Right hindlimb (tissue), 1 donor: ENCODE data around the gene MSL3B.
"Not testable (repeated sequence)": the region's sequence is repeated elsewhere in the genome, so short reads cannot be mapped to it uniquely, and the experiment has no call there.

Experiments
- DNase-seq: peaks from one replicate; pipeline ENCODE4 v3.0.0-alpha.2; 2018

MSL3B gene

GRCh38 chr2:233867993-233868532 lies at the start of gene MSL3B:
TSS of gene MSL3B (minus strand) at chr2:233868386.
- peak; percentile 40 for DNase-seq

GRCh38 chr2:233917116-233917515 lies 48.9 kb upstream of the MSL3B start, which contains the start of gene TRPM8:
TSS of gene TRPM8 (plus strand) at chr2:233917373. CDS start at chr2:233926538, 9,165 bp downstream.
- DNase-seq, result no peak

- no peak for DNase-seq
These were observed 46.9 kb upstream of the MSL3B start for GRCh38 chr2:233915128-233915527.

DNA sequence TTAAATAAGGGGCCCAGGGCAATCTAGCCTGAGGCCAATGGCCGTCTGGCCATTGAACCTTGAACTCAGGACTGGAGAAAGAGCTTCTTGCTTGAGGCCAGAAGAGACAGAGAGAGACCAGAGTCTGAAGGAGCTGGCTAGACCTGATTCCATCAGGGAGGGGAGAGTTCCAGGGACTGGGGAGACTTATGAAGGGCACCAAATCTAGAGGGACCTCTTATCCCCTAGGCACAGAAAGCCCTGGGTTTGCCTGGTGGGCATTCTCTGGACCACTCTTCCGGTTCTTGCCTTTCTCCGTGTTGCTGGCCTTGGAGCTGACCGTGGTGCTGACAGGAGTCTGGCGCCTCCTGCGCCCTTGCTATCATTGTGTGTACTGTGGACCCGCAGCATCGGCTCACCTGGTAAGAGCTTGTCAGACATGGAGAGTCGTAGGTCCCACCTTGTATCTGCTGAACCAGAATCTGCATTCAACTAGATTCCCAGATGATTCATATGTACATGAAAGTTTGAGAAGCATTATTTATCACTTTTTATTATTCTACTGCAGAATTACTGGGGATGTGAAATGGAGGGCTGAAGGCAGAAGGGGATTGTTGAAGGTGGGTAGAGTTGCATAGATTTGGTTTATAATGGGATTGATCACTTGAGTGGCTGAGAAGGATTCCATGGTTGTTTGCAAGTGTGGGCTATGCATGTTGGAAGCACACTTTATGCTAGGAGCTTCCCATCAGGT lies 44.7 kb upstream of the MSL3B start:
- peak; percentile 51 for DNase-seq

DNA sequence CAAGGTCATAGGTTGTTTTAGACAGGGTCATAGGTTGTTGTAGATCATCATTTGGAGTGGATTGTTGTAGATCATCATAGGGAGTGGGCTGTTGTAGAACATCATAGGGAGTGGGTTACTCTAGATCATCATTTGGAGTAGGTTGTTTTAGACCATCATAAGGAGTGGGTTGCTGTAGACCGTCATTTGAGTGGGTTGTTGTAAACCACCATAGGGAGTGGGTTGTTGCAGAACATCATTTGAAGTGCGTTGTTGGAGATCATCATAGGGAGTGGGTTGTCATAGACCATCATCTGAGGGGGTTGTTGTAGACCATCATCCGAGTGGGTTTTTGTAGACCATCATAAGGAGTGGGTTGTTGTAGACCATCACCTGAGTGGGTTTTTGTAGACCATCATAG lies 39.4 kb upstream of the MSL3B start:
- no peak for DNase-seq

- DNase-seq, result no peak
These were observed 37.8 kb upstream of the MSL3B start for GRCh38 chr2:233905945-233906344.

DNA sequence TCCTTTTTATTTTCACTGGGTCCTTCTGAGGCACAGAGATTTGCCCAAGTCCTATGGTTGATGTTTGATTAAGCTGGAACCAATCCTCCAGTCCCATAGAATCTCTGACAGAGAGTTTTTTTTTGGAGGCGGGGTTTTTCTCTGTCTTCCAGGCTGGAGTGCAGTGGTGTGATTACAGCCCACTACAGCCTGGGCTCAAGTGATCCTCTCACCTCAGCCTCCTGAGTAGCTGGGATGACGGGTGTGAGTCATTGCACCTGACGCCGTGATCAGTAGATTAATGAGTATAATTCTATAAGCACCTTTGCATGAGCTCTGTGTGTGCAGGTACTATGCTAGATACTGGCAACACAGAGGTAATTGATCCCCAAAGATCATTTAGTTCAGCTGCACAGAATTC lies 33.7 kb upstream of the MSL3B start:
- DNase-seq, result no peak

DNA sequence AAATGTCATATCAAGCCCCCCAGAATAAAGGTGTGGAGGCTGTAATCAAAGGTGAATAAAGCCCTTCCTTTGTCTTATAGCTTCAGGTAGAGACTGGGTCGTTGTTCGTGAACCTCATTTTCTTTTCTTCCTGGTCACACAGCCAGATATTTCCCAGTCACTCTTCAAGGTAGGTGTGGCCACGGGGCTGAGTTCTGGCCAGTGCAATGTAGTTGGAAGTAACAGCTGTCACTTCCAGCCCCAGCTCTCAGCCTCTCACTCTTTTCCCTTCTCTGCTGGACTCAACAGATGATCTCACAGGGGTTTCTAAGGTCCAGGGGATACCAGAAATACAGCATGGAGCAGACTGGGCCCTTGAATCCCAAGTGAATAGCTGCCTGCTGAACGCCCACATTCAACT lies 33.2 kb upstream of the MSL3B start:
- DNase-seq, result no peak

- DNase-seq, result not testable (repeated sequence)
These were observed 28.1 kb upstream of the MSL3B start for GRCh38 chr2:233896253-233896652.

DNA sequence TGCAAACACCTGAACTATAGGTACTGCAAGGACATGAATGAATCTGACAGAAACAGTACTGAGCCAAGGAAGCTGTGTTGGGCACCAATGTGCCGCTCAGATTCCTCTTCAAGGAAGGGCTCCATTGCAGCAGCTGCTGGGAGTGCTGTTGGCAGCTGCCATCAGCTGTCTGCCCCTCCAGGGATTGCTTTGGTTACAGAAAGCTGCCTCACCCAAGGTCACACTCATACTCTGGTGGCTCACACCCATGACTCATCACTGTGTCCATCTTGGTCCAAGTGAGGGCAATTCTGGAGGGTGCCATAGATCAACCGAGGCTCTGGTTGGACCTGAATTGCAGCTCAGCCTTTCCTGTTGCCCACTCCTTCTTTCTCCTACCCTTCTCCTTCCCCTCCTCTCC lies 24.6 kb upstream of the MSL3B start:
- peak; percentile 29 for DNase-seq

DNA sequence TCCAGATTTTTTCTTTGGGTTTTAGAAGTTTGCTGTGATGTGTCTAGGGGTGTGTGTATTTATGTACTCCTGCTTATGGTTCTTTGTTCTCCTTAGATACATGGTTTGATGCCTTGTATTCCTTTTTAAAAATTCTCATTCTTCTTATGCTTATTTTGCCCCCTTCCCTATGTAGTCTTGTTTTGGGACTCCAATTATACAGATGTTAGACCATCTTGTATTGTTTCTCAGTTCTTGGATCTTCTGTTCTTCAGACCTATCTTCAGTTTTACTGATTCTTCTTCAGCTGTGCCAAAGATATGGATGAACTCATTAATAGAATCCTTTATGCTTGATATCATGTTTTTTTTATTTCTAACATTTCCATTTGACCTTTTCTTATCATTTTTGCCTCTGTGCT lies 14.2 kb upstream of the MSL3B start:
- DNase-seq, result no peak

- DNase-seq, result not testable (repeated sequence)
These were observed 3.9 kb upstream of the MSL3B start for GRCh38 chr2:233872125-233872524.

DNA sequence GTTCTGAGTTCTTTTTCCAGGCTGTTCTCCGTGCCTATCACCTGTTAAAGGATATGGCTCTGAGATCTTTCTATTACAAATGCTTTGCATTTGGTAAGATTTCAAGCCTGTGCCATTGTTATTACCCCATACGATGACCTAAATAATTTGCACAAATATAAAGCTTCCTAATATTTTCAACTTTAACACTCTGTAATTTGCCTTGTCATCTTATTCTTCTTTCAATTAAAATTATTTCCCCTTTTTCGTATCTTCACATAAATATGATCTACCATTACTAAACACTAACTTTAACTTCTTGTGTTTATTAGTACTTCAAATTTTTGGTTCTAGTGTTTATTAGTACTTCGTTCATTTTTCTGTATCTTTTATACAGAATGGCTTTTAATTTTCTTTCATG lies 3.2 kb upstream of the MSL3B start:
- DNase-seq, result no peak

GRCh38 chr2:233866479-233866878 lies 1.7 kb downstream of the MSL3B start:
- DNase-seq, result no peak

GRCh38 chr2:233865838-233866237 lies 2.3 kb downstream of the MSL3B start:
- no peak for DNase-seq

DNA sequence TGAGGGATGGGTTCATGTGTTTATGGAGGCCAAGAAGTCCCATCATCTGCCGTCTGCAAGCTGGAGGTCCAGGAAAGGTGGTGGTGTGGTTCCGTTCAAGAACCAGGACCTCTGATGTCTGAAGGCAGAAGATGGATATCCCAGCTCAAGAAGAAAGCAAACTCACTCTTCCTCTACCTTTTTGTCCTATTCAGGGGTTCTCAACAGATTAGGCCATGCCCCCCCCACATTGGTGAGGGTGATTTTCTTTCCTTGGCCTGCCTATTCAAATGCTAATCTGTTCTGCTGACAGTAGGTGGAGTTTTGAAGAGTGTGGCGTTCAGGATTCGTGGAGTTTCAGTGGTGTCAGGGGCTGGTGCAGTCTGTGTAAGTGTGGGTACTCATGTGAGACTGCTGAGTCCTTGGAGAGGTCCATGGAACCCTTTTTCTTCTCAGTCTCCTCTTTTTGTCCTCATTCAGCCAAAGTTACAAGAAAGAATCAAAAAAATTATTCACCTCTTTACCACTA lies 5.9 kb downstream of the MSL3B start:
- no peak for DNase-seq

- no peak for DNase-seq
These were observed 9.9 kb downstream of the MSL3B start for GRCh38 chr2:233858331-233858730.

GRCh38 chr2:233857511-233858141 lies 10.6 kb downstream of the MSL3B start:
- no peak for DNase-seq

DNA sequence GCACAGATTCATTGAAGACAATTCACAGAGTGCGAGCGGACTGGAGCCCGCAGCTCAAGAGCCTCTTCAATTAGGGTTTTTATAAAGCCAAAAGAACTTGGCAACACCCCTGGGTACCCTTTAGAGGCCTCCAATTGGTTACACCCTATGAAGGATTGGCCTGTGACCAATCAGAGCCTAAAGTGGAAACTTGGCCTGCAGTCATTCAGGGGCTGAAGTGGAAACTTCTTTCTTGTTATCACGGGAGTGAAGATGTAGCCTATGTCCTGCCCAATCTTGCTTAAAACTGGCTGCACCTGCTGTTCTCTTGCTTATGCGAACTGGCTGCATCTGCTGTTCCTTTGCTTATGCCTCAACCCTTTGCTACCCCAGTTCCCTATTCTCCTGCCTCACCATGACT lies 12.0 kb downstream of the MSL3B start:
- DNase-seq, result no peak

- no peak for DNase-seq
These were observed 12.8 kb downstream of the MSL3B start for GRCh38 chr2:233855345-233855744.

GRCh38 chr2:233854241-233854981 lies 13.8 kb downstream of the MSL3B start, which contains the start of gene HJURP:
TSS of gene HJURP (minus strand) at chr2:233854535. CDS start at chr2:233854500, 35 bp downstream.
- peak; percentile 98 for DNase-seq

DNA sequence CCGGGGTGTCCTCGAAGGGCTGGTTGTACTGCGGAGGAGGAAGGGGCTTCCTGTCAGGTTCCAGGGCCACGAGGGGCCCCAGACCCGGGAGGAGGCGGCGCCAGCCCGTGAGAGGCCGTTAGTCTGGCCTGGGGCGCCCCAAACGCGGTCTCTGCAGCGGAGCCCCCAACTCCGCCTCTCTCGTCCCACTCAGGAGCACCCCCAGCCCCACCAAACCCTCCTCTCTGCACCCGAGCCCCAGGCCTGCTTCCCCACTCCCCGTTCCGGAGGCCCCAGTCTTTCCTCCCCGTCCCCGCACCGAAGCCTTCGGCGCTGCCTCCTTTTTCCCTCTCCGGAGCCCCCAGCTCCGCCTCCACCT lies 14.3 kb downstream of the MSL3B start:
- DNase-seq, result no peak

DNA sequence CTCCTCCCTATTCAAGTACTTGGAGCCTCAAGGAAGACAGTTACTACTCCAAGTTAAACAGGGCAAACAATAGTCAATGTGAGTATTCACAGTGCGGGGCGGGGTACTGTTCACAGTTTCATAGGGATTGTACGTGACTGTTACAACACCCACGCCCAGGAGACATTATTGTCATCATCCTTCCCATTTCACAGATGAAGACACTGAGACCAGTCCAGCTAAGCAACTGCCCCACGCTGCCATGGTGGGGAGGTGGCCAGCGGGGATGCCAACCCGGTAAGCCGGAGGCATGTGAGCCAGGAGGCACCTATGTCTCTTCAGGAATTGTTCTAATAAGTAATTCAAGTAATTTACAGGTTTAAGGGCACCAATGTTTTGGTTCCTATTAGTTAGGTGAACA lies 14.8 kb downstream of the MSL3B start:
- no peak for DNase-seq
